ENCODE data around the gene AMMECR1.
"Not testable (repeated sequence)": the region's sequence is repeated elsewhere in the genome, so short reads cannot be mapped to it uniquely, and the experiment has no call there.

GRCh38 chrX:110238259-110238658 is 79.6 kb downstream of the AMMECR1 start:
- TF ChIP-seq CTCF (IDR thresholded peaks at IDR 0.05; ENCODE audit: low read length); EZH2 (optimal IDR thresholded peaks at IDR 0.05; ENCODE audit: low read depth, low read length); EZH2phosphoT487 (IDR thresholded peaks at IDR 0.05; ENCODE audit: low read length): not testable (repeated sequence)

Measured in MM.1S (cell line).